ENCODE measurements around the gene UGCG. TPM values are rescaled to one million over a fixed set of nuclear protein-coding genes. Genes with fewer than 3 reads are reported as not detected.

The UGCG gene
- total and polyA plus RNA-seq, 9 of the 15 experiments (the other 6 are each of a cell fraction or from before 2014, with no cell fraction given): 20.0 to 40.3 (median 29.2) TPM

DNA sequence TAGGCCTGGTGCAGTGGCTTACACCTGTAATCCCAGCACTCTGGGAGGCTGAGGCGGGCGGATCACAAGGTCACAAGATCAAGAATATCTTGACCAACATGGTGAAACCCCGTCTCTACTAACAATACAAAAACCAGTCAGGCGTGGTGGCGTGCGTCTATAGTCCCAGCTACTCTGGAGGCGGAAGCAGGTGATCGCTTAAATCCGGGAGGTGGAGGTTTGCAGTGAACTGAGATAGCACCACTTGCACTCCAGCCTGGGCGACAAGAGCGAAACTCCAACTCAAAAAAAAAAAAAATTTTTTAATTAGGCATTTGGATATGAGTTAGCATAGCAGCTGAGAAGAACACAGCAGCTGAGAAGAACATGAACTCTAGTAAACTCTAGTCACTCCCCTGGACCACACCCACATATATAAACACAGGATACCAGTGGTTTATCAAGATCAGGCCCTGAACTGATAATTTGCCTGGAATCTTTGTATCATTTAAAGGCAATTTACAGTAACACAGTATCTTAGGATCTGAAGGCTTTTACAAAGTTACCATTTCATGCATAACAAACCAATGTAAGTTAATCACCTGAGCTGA is 4.6 kb upstream of the UGCG start (continued):
- TF ChIP-seq MECOM (CRISPR knock-in tag; IDR thresholded peaks at IDR 0.05) (no peak), HBP1 (CRISPR knock-in tag; IDR thresholded peaks at IDR 0.05) (no peak), ZEB2 (IDR thresholded peaks at IDR 0.05) (peak; percentile 86), RBM17 (IDR thresholded peaks at IDR 0.05; ENCODE audit: borderline replicate concordance, low read depth, low read length) (no peak), MLLT1 (IDR thresholded peaks at IDR 0.05) (no peak), ZBTB33 (CRISPR knock-in tag; IDR thresholded peaks at IDR 0.05) (no peak), KLF10 (CRISPR knock-in tag; IDR thresholded peaks at IDR 0.05) (no peak), SAFB2 (IDR thresholded peaks at IDR 0.05; ENCODE audit: borderline replicate concordance, low read depth, low read length, severe bottlenecking) (no peak), ZNF785 (CRISPR knock-in tag; IDR thresholded peaks at IDR 0.05) (no peak), KLF13 (tag; IDR thresholded peaks at IDR 0.05; ENCODE audit: borderline replicate concordance, low read depth) (no peak), RAD51 (IDR thresholded peaks at IDR 0.05; ENCODE audit: borderline replicate concordance, low read depth) (no peak)
- TF ChIP-seq, protein P1, sequence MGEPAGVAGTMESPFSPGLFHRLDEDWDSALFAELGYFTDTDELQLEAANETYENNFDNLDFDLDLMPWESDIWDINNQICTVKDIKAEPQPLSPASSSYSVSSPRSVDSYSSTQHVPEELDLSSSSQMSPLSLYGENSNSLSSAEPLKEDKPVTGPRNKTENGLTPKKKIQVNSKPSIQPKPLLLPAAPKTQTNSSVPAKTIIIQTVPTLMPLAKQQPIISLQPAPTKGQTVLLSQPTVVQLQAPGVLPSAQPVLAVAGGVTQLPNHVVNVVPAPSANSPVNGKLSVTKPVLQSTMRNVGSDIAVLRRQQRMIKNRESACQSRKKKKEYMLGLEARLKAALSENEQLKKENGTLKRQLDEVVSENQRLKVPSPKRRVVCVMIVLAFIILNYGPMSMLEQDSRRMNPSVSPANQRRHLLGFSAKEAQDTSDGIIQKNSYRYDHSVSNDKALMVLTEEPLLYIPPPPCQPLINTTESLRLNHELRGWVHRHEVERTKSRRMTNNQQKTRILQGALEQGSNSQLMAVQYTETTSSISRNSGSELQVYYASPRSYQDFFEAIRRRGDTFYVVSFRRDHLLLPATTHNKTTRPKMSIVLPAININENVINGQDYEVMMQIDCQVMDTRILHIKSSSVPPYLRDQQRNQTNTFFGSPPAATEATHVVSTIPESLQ (CRISPR knock-in tag; IDR thresholded peaks at IDR 0.05): no peak
